ENCODE results near the gene NFATC2IP.
"Not testable (repeated sequence)": the region's sequence is repeated elsewhere in the genome, so short reads cannot be mapped to it uniquely, and the experiment has no call there.

Gene NFATC2IP

GRCh38 chr16:28974437-28975157 is 23.9 kb downstream of the NFATC2IP start, which contains the start of gene SPNS1:
Gene SPNS1 (plus strand): TSS chr16:28974778. CDS start chr16:28975152, 374 bp downstream.
- DNase-seq = peak; percentile 85 to 94

GRCh38 chr16:28975158-28975599 is 24.4 kb downstream of the NFATC2IP start:
- DNase-seq = no peak

GRCh38 chr16:28977703-28978662 is 27.2 kb downstream of the NFATC2IP start:
- no peak for DNase-seq

GRCh38 chr16:28980330-28980729 is 29.6 kb downstream of the NFATC2IP start:
- not testable (repeated sequence) for DNase-seq

GRCh38 chr16:28980929-28981328 is 30.2 kb downstream of the NFATC2IP start:
- no peak for DNase-seq

GRCh38 chr16:28981517-28981916 is 30.8 kb downstream of the NFATC2IP start:
- DNase-seq = no peak

- no peak for DNase-seq
Measured at GRCh38 chr16:28982418-28982817, 31.7 kb downstream of the NFATC2IP start.

- no peak for DNase-seq
Measured at GRCh38 chr16:28982949-28983348, 32.2 kb downstream of the NFATC2IP start.

- no peak for DNase-seq
Measured at GRCh38 chr16:28983644-28984043, 32.9 kb downstream of the NFATC2IP start.

GRCh38 chr16:28984091-28984490 is 33.4 kb downstream of the NFATC2IP start:
- DNase-seq = no peak

GRCh38 chr16:28984619-28985135 is 33.9 kb downstream of the NFATC2IP start, which contains the start of gene LAT:
Gene LAT (plus strand): TSS chr16:28985052. CDS start chr16:28985418, 366 bp downstream.
- DNase-seq = peak; percentile 35 to 49

- DNase-seq = no peak
Measured at GRCh38 chr16:28985211-28986041, 34.7 kb downstream of the NFATC2IP start.

GRCh38 chr16:28986046-28986445 is 35.3 kb downstream of the NFATC2IP start:
- no peak for DNase-seq

- no peak for DNase-seq
Measured at GRCh38 chr16:28986492-28986891, 35.8 kb downstream of the NFATC2IP start.

GRCh38 chr16:28987170-28987853 is 36.6 kb downstream of the NFATC2IP start:
- no peak for DNase-seq

- no peak for DNase-seq
Measured at GRCh38 chr16:28989363-28989762, 38.6 kb downstream of the NFATC2IP start.

GRCh38 chr16:28990375-28991040 is 39.8 kb downstream of the NFATC2IP start:
- DNase-seq = no peak

- DNase-seq = no peak
Measured at GRCh38 chr16:28991687-28992086, 41.0 kb downstream of the NFATC2IP start.

GRCh38 chr16:28992496-28992895 is 41.8 kb downstream of the NFATC2IP start:
- no peak for DNase-seq

GRCh38 chr16:28998837-28999236 is 48.1 kb downstream of the NFATC2IP start:
- no peak for DNase-seq

- DNase-seq = no peak
Measured at GRCh38 chr16:28999577-28999976, 48.8 kb downstream of the NFATC2IP start.

Data from AML-193 (cell line).